Stimulated activated CD8-positive, alpha-beta memory T cell treated with anti-CD3 and anti-CD28 coated beads, Interleukin-15, amount 100 ng/mL, for 4 hours (primary cell): ENCODE results near the gene DHRS4.
"Not testable (repeated sequence)": the region's sequence is repeated elsewhere in the genome, so short reads cannot be mapped to it uniquely, and the experiment has no call there.

Experiments
- DNase-seq, 2 donors: peaks; one replicate each; pipeline ENCODE4 v3.0.0-alpha.2; 2020; ENCODE audit warnings: low read depth in 2 of 2

The DHRS4 gene

DNA sequence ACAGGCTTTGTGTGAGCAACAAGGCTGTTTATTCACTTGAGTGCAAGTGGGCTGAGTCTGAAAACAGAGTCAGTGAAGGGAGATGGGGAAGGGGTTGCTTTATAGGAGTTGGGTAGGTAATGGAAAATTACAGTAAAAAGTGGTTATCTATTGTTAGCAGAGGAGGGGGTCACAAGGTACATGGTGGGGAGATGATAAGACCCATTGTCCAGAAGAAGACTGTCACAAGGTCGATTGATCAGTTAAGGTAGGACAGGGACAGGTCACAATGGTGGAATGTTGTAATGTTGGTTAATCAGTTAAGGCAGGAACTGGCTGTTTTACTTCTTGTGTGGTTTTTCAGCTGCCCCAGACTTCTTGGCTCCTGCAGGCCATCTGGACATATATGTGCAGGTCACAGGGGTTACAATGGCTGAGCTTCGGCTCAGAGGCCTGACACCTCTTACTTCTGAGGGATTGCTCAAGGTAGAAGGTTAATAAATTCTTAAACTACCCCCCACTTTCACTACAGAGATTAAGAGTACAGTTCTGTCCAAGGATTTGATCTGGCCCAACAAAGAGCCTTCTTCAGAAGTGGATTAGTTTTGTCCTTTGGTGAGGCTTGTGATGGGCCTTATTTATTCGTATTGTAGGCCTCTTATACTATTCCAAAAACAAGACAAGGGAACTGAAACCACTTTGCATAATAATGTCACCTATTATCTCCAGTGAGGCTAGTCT, 13.8 kb upstream of the DHRS4 start:
- DNase-seq: no peak

DNA sequence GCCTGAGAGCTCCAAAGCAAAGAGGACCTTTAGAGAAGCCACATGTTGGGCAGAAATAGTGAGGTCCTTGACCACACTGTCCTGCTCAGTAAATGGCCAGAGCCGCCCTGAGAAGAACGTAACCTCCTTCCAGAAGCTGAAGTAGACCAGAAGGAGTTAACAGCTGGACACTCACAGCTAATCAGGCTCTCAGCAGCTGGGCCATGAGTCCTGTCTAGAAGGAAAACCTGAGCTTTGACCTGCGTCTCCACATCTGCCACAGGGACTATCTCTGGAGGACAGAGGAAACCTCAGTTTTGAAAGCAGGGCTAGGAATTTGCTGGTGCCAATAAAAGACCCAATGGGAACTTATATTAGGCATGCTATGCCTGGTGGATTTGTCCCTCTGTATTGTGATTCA, 12.3 kb upstream of the DHRS4 start:
- no peak for DNase-seq

DNA sequence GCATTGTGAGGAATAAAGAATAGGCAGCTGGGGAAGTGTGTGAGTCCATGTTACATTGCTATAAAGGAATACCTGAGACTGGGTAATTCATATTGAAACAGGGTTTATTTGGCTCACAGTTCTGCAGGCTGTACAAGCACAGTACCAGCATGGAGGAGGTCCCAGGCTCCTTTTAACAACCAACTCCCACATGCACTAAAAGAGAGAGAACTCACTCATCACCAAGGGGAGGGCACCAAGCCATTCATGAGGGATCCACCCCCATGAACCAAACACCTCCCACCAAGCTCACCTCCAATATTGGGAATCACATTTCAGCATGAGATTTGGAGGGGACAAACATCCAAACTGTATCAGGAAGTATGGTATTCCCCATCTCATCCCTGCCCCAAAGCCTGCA, 11.9 kb upstream of the DHRS4 start:
- no peak for DNase-seq

DNA sequence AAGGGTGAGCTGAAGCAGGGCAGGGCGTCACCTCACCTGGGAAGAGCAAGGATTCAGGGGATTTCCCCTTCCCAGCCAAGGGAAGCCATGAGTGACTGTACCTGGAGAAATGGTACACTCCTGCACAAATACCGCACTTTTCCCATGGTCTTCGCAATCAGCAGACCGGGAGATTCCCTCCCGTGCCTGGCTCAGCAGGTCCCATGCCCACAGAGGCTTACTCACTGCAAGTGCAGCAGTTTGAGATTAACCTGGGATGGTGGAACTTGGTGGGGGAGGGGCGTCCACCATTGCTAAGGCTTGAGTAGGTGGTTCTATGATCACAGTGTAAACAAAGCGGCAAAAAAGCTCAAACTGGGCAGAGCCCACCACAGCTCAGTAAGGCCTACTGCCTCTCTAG, 11.0 kb upstream of the DHRS4 start:
- no peak for DNase-seq

DNA sequence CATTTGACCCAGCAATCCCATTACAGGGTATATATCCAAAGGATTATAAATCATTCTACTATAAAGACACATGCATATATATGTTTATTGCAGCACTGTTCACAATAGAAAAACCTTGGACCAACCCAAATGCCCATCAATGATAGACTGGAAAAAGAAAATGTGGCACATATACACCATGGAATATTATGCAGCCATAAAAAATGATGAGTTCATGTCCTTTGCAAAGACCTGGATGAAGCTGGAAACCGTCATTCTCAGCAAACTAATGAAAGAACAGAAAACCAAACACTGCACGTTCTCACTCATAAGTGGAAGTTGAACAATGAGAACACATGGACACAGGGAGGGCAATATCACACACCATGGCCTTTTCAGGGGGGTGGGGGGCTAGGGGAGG, 4.5 kb upstream of the DHRS4 start:
- not testable (repeated sequence) for DNase-seq

DNA sequence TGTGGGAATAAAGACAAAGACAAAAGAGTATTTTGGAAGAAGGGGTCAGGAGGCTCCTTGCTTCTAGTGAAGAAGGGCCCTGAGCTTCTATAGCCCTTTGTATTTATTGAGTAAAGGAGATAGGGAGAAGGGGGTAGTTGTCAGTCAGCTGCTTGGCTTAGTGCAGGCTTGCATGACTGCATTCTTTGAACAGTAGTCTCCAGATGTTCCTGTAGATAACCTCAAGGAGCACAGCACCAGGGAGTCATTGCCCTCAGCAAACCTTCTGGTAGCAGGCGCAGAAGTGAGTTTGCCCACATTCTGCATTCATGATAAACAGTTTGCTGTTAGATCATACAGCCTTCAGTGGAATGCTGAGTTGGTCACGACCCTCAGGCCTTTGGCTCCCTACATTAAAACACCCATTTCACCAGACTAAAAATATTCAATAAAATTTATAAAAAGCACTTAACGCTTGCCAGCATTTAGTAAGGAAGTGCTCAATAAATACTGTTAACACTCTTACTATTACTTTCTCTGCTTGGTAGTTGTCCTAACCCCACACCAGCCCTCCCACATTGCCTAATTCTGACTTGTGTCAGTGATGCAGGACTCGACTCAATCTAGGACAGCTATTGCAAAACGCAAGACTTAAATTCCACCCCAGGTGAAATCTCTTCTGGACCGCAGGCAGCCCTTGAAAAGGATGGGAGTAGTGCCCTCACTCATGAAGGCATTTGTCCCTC, 3.0 kb upstream of the DHRS4 start:
- DNase-seq: no peak

- not testable (repeated sequence) for DNase-seq
These were observed 2.5 kb upstream of the DHRS4 start for GRCh38 chr14:23951136-23951466.

DNA sequence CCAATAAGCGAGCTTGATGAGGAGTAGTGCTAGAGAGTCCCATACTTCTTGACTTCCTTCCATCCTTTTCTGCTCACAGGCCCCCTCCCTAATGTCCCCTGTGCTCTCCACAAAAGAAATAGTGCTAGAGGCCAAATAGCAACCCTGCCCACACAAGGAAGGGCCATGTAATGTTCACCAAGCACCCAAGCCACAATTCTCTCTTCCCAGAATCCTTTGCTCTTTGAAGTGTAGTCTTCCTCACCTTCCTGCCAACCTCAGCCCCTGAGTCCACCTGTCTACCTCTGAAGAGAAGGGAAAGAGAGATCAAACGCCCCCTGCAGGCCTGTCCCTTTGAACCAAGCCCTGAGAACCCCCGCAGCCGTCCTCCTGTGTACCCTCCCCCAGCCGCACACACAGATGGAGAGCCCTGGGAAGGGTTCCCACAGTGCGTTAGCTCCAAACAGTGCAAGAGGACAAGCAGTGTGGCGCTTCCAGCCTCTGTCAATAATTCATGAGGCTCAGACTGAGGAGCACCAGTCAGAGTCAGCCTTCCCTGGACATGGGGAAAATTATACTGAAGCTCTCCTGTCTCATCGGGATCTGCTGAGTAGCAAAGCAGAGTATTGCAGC, 1.9 kb upstream of the DHRS4 start:
- no peak for DNase-seq

- not testable (repeated sequence) for DNase-seq
These were observed 480 bp upstream of the DHRS4 start for GRCh38 chr14:23953116-23953463.

GRCh38 chr14:23954279-23954614, 677 bp downstream of the DHRS4 start:
- not testable (repeated sequence) for DNase-seq

GRCh38 chr14:23954965-23955364, 1.4 kb downstream of the DHRS4 start:
- DNase-seq: not testable (repeated sequence)

DNA sequence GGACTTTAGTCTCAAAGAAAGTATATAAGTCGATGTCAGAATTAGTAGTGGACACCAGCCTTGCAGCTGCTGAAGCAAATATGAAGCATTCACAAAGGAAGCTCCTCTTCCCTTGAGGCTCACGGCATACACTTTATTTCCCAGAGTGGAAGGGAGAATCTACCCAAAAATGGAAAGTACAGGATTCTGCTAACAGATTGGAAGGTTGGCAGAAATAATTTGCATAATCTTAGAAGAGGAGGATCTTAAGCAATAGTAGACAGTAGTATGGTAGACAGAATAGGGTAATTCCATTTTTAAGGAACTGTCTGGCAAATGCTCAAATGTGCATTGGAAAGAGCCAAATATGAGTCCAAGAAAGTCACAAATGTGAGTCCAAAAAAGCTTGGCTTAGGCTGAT, 2.2 kb downstream of the DHRS4 start:
- DNase-seq: not testable (repeated sequence)

GRCh38 chr14:23957913-23958569, 4.5 kb downstream of the DHRS4 start:
- not testable (repeated sequence) for DNase-seq

GRCh38 chr14:23960899-23961298, 7.3 kb downstream of the DHRS4 start:
- DNase-seq: not testable (repeated sequence)

DNA sequence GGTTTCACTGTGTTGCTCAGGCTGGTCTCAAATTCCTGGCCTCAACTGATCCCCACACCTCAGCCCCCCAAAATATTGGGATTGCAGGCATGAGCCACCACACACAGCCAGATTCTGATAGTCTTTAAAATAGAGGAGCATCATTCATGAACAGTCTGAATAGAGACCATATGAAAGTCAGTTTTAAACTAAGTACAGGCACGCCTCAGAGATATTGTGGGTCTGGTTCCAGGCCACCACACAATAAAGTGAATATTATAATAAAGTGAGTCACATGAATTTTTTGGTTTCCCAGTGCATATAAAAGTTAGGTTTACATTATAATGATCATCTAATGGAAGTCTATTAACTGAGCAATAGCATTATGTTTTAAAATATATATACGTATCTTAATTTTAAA, 8.1 kb downstream of the DHRS4 start:
- not testable (repeated sequence) for DNase-seq

- not testable (repeated sequence) for DNase-seq
These were observed 15.5 kb downstream of the DHRS4 start for GRCh38 chr14:23969130-23969480.

- peak in 1 of 2 donors; percentile 26 for DNase-seq
These were observed 16.1 kb downstream of the DHRS4 start for GRCh38 chr14:23969481-23970282.

DNA sequence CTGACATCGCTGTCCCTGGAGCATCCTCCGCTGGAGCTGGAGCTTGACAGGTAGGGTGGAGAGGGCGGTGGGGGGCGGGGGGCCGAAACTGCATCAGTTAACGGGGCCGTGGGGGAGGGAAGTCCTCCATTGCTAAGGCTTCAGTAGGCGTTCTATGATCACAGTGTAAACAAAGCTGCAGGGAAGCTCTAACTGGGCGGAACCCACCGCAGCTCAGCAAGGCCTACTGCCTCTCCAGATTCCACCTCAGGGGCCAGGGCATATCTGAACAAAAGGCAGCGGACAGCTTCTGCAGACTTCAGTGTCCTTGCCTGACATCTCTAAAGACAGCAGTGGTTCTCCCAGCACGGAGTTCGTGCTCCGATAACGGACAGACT, 16.7 kb downstream of the DHRS4 start:
- DNase-seq: not testable (repeated sequence)

DNA sequence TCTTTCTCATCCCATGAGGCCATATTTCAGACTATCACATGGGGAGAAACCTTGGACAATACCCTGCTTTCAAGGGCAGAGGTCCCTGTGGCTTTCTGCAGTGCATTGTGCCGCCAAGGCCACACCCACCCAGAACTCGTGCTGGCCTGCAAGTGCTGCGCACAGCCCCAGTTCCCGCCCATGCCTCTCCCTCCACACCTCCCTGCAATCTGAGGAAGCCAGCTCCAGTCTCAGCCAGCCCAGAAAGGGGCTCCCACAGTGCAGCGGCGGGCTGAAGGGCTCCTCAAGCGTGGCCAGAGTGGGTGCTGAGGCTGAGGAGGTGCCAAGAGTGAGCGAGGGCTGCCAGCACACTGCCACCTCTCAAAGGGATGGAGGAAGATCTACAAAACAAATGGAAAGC, 19.6 kb downstream of the DHRS4 start:
- not testable (repeated sequence) for DNase-seq

DNA sequence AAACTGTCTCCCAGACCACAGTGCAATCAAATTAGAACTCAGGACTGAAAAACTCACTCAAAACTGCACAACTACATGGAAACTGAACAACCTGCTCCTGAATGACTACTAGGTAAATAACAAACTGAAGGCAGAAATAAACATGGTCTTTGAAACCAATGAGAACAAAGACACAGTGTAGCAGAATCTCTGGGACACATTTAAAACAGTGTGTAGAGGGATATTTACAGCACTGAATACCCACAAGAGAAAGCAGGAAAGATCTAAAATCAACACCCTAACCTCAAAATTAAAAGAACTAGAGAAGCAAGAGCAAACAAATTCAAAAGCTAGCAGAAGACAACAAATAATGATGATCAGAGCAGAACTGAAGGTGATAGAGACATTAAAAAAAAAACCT, 20.5 kb downstream of the DHRS4 start:
- not testable (repeated sequence) for DNase-seq

GRCh38 chr14:23977208-23977607, 23.6 kb downstream of the DHRS4 start:
- not testable (repeated sequence) for DNase-seq
